LoVo (cell line): ENCODE results near the gene MAP7.
"Not testable (repeated sequence)": the region's sequence is repeated elsewhere in the genome, so short reads cannot be mapped to it uniquely, and the experiment has no call there.

Source experiments
- DNase-seq: peaks from one replicate; pipeline ENCODE4 v3.0.0-alpha.2; 2016; ENCODE audit warnings: low spot score

The MAP7 gene

GRCh38 chr6:136421537-136422158 lies 128.6 kb downstream of the MAP7 start:
- no peak for DNase-seq

GRCh38 chr6:136420853-136421252 lies 129.4 kb downstream of the MAP7 start:
- DNase-seq, result no peak

GRCh38 chr6:136415351-136416007 lies 134.7 kb downstream of the MAP7 start:
- DNase-seq, result no peak

- DNase-seq, result no peak
Observed at GRCh38 chr6:136412410-136412809, 137.8 kb downstream of the MAP7 start.

- no peak for DNase-seq
Observed at GRCh38 chr6:136411453-136412354, 138.5 kb downstream of the MAP7 start.

- no peak for DNase-seq
Observed at GRCh38 chr6:136411025-136411325, 139.2 kb downstream of the MAP7 start.

GRCh38 chr6:136410201-136411024 lies 139.8 kb downstream of the MAP7 start:
- DNase-seq, result no peak

GRCh38 chr6:136409597-136409996 lies 140.6 kb downstream of the MAP7 start:
- DNase-seq, result no peak

GRCh38 chr6:136408204-136408603 lies 142.0 kb downstream of the MAP7 start:
- DNase-seq, result no peak

GRCh38 chr6:136405420-136406029 lies 144.7 kb downstream of the MAP7 start:
- DNase-seq, result no peak

GRCh38 chr6:136404627-136405419 lies 145.4 kb downstream of the MAP7 start:
- no peak for DNase-seq

GRCh38 chr6:136404007-136404406 lies 146.2 kb downstream of the MAP7 start:
- DNase-seq, result no peak

GRCh38 chr6:136403110-136403980 lies 146.9 kb downstream of the MAP7 start:
- DNase-seq, result peak; percentile 16

GRCh38 chr6:136401749-136402148 lies 148.5 kb downstream of the MAP7 start:
- DNase-seq, result no peak

- DNase-seq, result not testable (repeated sequence)
Observed at GRCh38 chr6:136401236-136401635, 149.0 kb downstream of the MAP7 start.

- no peak for DNase-seq
Observed at GRCh38 chr6:136398453-136398852, 151.8 kb downstream of the MAP7 start.

GRCh38 chr6:136396908-136397307 lies 153.3 kb downstream of the MAP7 start:
- no peak for DNase-seq

- not testable (repeated sequence) for DNase-seq
Observed at GRCh38 chr6:136390959-136391358, 159.3 kb downstream of the MAP7 start.

GRCh38 chr6:136387316-136387715 lies 162.9 kb downstream of the MAP7 start:
- no peak for DNase-seq
